Osteoblast (primary cell): ENCODE results near the gene EFCAB12. TPM values are rescaled to one million over a fixed set of nuclear protein-coding genes. Genes with fewer than 3 reads are reported as not detected.
A peak's percentile ranks its signal among the peaks of the same experiment; 100 is the strongest.
"Not testable (repeated sequence)": the region's sequence is repeated elsewhere in the genome, so short reads cannot be mapped to it uniquely, and the experiment has no call there.

ENCODE experiments used
- DNase-seq: peaks from one replicate; pipeline ENCODE4 v3.0.0; 2011; ENCODE audit warnings: low spot score, mixed read lengths; ENCODE audit not compliant: insufficient read length; ENCODE audit errors: missing footprints
- H2AFZ ChIP-seq: 2 replicates; pipeline ENCODE4 v1.6.0; 2011; ENCODE audit warnings: mild to moderate bottlenecking, low read length
- H3K27ac ChIP-seq: 2 replicates; pipeline ENCODE4 v1.5.1; 2011; ENCODE audit warnings: mild to moderate bottlenecking, low read depth, low read length, moderate library complexity
- H3K27me3 ChIP-seq: 2 replicates; pipeline ENCODE4 v1.6.0; 2012; ENCODE audit warnings: mild to moderate bottlenecking, control low read depth, inconsistent platforms, low read length, moderate library complexity; ENCODE audit not compliant: insufficient read depth
- H3K36me3 ChIP-seq: 2 replicates; pipeline ENCODE4 v1.5.1; 2011; ENCODE audit warnings: mild to moderate bottlenecking, low read length, control low read depth, moderate library complexity; ENCODE audit not compliant: insufficient read depth
- H3K4me1 ChIP-seq: 2 replicates; pipeline ENCODE4 v1.5.1; 2011; ENCODE audit warnings: mild to moderate bottlenecking, low read length, control low read depth, moderate library complexity; ENCODE audit not compliant: insufficient read depth
- H3K4me2 ChIP-seq: 2 replicates; pipeline ENCODE4 v1.6.0; 2011; ENCODE audit warnings: mild to moderate bottlenecking, low read length; ENCODE audit not compliant: insufficient read depth
- H3K4me3 ChIP-seq: fragments of 200-600 bp; sonication (generic); 3 replicates; pipeline ENCODE4 v1.5.1; 2012; ENCODE audit warnings: mild to moderate bottlenecking, low read length, inconsistent platforms; ENCODE audit not compliant: insufficient read depth
- H3K79me2 ChIP-seq: 2 replicates; pipeline ENCODE4 v1.6.0; 2012; ENCODE audit warnings: mild to moderate bottlenecking, low read length, control low read depth, inconsistent platforms; ENCODE audit not compliant: insufficient read depth
- H3K9me3 ChIP-seq: 2 replicates; pipeline ENCODE4 v1.5.1; 2011; ENCODE audit warnings: low read depth, low read length, control low read depth
- H4K20me1 ChIP-seq: 2 replicates; pipeline ENCODE4 v1.6.0; 2012; ENCODE audit warnings: mild to moderate bottlenecking, low read length, control low read depth; ENCODE audit not compliant: insufficient read depth
- CTCF ChIP-seq: IDR thresholded peaks from 2 replicates; pipeline ENCODE4 v1.5.1; 2011; ENCODE audit warnings: mild to moderate bottlenecking, low read depth, low read length, moderate library complexity; ENCODE audit errors: extremely low read depth
- total RNA-seq: library from RNA; depleted of rRNA; stranded (reverse); fragments of >200 nt; gene quantifications from 2 replicates; pipeline ENCODE4 v1.2.3, GENCODE V29; 2012

The EFCAB12 gene
- total RNA-seq, 1 donor, result under 0.01 TPM

DNA sequence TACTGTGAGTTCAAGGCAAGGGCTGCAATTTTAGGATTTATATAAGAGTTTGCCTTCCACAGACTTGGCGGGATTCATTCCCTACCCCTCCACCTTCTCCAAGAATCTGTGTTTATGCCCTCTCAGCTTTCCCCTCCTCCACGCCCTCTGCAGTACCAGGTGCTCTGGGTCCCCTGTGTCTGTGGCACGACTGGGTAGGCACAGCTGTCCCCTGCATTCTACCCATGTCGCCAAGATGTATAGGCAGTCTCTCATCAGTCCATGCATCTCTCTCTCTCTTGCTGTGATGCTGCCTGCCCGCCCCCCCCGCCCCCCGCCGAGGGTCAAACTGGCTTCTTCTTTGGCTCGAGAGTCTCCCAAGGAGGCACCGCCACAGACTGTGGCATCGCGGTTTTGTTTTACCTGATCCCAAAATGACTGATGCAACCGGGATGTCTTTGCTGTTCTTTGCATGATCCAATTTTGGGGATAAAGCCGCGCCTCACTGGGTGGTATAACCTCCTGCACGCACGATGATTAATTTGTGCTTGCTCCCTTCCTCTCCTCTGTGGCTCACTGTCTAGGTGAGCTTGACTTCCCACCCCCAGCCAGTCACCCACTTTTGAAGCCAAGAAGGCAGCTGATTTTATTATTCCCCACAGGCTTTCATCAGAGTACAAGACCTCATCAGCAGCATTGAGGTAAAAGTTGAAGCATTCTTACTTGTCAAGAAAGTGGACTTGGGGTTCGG is 43.7 kb downstream of the EFCAB12 start:
- no peak for DNase-seq
- peaks cover 16% of the 10 kb centered on the region for H3K4me1 ChIP-seq

GRCh38 chr3:129384103-129384502 is 44.3 kb downstream of the EFCAB12 start:
- H3K4me1 ChIP-seq, H2AFZ ChIP-seq, H3K27ac ChIP-seq, H3K9me3 ChIP-seq, H3K79me2 ChIP-seq, H3K4me2 ChIP-seq, H3K4me3 ChIP-seq, DNase-seq, H3K27me3 ChIP-seq, H4K20me1 ChIP-seq: not testable (repeated sequence)
- peaks cover 14% of the 10 kb centered on the region for H3K36me3 ChIP-seq

More for the DNA sequence above, 43.7 kb downstream of the EFCAB12 start:
- no peak overlapping the region for H3K4me3 ChIP-seq
- H3K9me3 ChIP-seq, result no peaks in the 10 kb centered on the region
- H2AFZ ChIP-seq, result no peak overlapping the region
- peaks cover 21% of the 10 kb centered on the region for H3K36me3 ChIP-seq
- peaks cover 7% of the 10 kb centered on the region for H3K27me3 ChIP-seq
- no peaks in the 10 kb centered on the region for H4K20me1 ChIP-seq
- TF ChIP-seq CTCF, result no peak
- H3K4me2 ChIP-seq, result no peak overlapping the region
- H3K79me2 ChIP-seq, result no peaks in the 10 kb centered on the region
- H3K27ac ChIP-seq, result no peak overlapping the region

DNA sequence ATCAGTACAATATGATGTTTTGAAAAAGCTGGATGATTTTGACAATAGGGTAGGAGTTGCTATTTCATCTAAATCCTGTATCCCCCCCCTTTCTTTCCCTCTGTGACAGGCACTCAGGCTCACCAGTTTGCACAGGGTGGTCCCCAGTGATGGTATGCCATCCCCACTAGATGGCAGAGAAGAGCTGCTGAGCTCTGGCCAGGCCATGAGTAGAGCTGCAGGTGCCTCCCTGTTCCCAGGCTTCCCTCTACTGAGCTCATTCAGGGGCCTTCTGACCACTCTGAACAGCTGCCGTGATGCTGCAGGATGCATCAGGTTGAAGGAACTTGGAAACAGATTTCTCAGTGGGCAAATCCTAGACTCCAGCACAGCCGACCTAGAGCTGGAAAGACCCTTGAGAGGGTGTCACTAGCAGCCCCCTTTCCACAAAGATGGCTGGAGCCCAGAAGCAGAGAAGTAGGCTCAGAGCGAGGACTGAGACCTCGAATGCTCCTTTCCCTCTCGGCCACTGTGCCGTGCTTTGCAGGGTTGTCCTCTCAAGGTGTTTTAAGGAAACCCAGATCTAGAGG is 45.1 kb downstream of the EFCAB12 start:
- no peaks in the 10 kb centered on the region for H3K79me2 ChIP-seq
- no peak overlapping the region for H3K4me3 ChIP-seq
- no peak overlapping the region for H3K27ac ChIP-seq
- H4K20me1 ChIP-seq, result no peaks in the 10 kb centered on the region
- no peaks in the 10 kb centered on the region for H3K9me3 ChIP-seq
- H2AFZ ChIP-seq, result no peak overlapping the region
- peaks cover 4% of the 10 kb centered on the region for H3K4me1 ChIP-seq
- H3K36me3 ChIP-seq, result peaks cover 13% of the 10 kb centered on the region
- TF ChIP-seq CTCF, result peak; percentile 92
- peak; percentile 95 for DNase-seq
- peaks cover 7% of the 10 kb centered on the region for H3K27me3 ChIP-seq
- H3K4me2 ChIP-seq, result no peak overlapping the region

DNA sequence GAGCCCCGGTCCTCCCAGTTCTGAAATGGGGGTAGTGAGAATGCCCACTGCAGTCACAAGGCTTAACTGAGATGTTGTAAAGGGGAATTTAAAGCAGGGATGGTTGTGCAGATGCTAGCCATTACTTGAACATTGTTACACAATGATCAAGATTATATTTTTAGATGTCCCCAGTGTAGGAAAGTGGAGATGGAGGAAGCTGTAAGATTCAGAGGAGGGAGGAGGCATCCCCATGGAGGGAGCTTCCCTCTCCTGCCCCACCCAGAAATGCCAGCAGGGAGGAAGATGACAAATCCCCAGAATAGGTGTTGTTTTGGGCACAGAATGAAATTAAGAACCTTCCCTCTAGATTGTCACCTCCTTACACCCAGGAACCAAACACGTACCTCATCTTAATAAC is 46.1 kb downstream of the EFCAB12 start:
- Histone ChIP-seq H3K4me1 (no peaks in the 10 kb centered on the region), H3K36me3 (peaks cover 4% of the 10 kb centered on the region), H4K20me1 (no peaks in the 10 kb centered on the region), H3K27ac (no peak overlapping the region), H3K79me2 (no peaks in the 10 kb centered on the region), H3K27me3 (peaks cover 7% of the 10 kb centered on the region), H3K4me3 (no peak overlapping the region), H3K9me3 (no peaks in the 10 kb centered on the region), H3K4me2 (no peak overlapping the region), H2AFZ (no peak overlapping the region)
- no peak for TF ChIP-seq CTCF
- no peak for DNase-seq
